Right hindlimb (tissue), 1 donor: ENCODE data around the gene PHC2.
A peak's percentile ranks its signal among the peaks of the same experiment; 100 is the strongest.

Experiments
- DNase-seq: peaks from one replicate; pipeline ENCODE4 v3.0.0-alpha.2; 2018

PHC2 gene

DNA sequence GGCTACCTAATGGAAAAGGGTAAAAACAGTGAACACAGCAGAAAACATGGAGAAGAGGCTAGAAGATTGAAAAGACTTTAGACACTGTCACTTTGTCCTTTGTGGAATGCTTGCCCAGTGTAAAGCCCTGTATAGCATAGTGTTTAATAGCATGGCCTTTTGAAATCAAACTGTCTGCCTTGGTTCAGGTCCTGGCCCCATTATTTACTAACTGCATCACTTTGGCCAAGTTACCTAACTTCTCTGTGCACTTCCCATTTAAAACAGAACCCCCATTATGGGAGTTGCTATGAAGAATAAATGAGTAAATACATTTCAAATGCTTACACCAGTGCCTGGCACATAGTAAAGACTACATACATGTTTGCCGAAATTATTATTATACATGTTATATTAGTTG, 12.1 kb downstream of the PHC2 start:
- DNase-seq, result no peak

DNA sequence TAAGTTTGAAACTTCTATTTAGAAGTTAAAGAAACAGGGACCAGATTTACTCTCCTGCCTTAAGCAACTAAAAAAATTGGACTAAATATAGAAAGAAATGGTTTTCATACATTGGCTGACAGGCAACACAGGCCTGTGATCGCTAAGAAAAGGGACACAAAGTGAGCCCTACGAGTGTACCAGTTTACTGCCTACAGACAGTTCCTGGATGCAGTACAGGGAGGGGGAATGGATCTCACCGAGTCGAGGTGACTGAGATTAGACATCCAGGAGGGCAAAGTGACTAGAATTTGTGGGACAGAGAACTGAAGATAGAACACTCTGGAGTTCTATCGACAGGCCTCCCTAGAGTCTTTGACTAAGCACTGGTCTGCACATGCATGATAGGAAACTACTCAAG, 16.0 kb downstream of the PHC2 start:
- DNase-seq, result no peak

DNA sequence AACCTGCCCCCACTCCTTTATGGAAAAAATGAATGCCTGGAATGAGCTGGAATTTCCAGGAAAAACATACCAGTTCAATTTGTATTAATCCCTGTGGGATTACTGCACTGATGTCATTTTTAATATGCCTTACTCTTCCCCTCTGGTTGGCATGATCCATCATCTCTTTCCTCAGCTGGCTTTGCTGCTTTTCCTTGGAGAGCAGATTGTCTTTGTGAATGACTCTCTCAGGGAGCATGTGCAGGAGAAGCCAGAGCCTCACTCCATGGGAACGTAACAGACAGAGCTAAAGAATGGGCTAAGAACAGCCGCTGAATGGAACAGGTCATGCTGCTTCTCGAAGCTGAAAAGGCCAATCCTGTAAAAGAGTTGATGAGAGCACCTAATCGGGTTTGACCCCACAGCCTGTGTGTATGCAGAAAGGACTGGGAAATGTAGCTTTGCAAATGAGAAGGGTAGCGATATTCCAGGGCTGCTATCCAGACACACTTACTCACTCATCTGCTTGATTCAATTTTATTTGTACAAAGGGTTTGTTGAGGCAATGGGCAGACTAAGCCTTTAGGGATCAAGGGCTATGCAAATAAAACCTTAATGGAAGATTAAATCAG, 20.7 kb downstream of the PHC2 start:
- peak; percentile 29 for DNase-seq

DNA sequence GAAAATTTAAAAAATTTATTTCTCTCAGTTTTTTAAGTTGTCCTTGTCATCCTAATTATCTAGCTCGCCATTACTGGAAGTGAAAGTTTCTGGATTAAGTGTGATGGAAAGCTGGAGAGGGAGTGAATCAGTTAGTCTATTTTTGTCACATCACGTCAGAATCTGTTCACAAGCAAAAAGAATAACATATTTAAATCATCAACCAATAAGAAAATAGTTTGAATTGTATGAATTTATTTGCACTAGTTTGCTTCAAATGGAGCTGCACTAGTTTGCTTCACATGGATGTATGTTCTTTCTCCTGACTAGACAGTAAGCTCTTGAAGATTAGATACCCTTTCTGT, 22.8 kb downstream of the PHC2 start:
- no peak for DNase-seq

DNA sequence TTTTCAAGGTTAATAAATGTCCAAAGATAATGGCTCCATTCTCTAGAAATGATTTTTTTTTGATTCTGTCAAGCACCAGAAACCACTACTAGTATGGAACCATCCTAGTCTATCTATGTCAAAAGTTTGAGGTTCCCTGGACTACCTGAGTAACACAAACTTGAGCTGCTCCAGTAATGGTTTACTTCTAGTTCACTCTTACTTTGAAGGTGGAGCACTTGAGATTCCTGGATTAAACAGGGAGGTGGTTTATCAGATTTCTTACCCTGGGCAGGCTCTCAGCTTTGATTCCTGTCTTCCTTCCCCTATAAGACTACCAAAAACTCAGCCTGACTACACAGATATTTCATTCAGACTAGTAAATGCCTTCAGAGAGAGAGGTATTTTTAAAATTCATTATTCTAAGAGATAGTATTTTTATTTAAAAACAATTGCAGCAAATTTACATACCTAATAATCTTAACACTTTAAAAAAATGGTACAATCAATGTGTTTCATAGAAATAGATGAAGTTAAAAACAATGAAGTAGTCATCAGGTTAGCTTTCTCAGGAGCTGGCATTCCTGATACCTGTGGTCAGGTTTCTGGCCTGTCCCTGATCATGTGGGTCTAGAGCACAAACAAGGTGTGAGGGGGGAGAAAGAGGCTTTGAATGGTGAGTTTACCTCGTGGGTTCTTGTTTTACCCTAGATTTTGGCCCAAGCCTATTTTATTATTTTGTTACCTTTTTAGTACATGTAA, 23.4 kb downstream of the PHC2 start:
- DNase-seq, result no peak

DNA sequence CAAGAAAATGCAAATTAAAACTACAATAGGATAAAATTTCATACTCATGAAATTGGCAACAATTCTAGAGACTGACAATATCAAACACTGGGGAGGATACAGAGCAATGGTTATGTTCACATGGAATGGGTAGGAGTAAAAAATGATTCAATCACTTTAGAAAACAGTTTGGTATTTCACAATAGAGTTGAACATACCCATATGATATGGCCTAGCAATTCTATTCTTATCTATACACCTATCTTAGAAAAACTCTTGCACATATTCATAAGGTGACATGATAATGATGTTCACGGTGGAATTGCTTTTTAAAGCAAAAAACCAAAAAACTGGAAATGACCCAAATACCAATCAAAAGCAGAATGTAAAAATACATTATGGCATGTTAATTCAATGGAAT, 28.7 kb downstream of the PHC2 start:
- DNase-seq, result no peak

DNA sequence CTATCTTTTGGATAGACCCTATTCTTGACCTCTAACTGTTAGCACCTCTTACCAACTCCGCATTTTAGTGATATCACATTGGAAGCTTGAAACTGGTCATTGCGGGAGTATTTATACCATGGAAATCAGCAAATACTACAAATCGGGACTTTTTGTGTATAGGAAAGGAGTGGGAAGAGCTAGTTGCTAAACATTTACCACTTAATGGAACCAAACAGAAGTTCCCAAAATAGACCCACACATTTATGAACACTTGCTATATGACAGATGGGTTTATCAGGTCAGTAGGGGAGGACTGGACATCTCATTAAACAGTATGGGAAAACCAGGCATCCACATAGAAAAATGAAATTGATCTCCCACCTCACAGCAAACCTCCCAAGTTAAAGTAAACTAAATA, 29.4 kb downstream of the PHC2 start:
- DNase-seq, result no peak

DNA sequence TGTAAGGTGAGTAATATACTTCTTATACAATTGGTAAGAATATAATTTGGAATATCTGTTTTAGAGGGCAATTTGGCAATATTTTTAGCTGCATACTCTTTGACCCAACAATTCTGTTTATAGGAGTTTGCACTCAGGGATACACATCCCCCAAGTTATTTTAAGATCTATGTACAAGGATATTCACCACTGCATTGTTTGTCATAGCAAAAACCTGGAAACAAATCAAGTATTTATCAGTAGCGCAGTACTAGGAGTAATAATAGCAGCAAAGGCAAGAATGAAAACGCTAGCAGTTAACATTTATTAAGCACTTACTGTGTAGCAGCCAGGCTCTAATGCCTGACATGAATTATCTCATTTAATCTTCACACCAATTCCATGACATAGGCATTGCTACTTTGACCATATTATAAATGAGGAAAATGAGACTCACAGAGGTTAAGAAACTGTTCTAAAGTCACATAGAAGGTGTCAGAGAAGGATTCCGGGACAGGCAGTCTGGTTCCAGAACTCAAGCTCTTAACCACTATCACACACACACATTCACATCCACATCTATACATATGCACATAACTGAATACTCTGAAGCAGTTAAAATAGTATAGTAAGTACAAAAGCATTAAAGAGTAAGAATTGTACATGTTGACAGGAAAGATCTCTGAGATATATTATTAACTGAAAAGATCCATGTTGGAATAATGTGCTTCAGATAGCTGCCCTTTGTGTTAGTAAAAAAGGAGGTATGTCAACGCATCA, 30.6 kb downstream of the PHC2 start:
- DNase-seq, result no peak

DNA sequence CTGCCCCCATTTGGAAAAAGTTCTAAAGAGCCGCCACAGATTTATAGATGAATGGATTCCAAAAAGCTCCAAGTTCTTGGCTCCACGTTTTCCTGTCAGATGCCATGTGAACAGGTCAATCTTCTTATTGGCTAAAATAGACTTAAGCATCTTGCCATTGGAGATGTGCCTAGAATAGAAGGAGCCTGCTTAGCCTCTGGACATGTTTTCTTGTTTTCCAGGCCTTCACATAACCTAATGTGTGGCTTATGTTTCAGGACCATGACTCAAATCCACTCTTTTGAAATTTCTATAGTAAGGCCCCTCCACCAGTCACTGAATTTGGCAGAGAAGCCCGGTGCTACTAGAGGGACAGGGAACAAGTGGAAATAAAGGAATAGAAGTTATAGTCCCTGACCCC, 31.5 kb downstream of the PHC2 start:
- DNase-seq, result no peak

DNA sequence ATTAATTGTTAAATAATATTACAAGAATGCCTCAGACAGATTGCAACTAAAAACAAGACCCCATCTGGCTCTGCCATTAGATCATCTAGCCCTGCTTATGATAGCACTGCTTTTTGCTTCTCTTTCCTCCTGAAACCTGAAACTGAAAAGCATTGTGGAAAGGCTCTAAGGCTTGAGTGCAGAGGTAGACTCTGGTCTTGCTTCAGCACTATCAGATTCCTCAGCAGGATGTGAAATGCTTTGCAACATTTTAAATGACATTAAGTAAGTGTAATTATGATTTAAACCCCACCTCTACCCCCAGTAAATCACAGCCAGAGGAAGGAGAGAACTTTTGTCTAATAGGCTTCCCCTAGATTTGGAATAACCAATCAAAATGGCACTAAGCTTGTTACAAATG, 32.9 kb downstream of the PHC2 start:
- no peak for DNase-seq

DNA sequence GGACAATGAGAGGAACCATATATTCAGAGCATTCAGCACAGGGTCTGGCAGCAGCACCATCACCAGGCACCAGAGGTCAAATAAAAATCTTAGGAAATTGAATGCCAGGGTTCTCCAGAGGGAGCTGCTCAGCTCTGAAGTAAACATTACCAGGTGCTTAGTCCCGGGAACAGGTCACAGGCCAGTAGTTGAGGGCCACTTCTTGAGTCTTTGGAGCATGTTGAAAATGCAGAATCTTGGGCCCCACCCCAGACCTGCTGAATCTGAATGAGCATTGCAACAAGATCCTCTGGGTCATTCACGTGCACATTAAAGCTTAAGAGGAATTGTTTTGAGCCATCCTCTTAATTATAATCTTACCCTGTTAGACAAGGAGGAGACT, 33.8 kb downstream of the PHC2 start:
- no peak for DNase-seq

DNA sequence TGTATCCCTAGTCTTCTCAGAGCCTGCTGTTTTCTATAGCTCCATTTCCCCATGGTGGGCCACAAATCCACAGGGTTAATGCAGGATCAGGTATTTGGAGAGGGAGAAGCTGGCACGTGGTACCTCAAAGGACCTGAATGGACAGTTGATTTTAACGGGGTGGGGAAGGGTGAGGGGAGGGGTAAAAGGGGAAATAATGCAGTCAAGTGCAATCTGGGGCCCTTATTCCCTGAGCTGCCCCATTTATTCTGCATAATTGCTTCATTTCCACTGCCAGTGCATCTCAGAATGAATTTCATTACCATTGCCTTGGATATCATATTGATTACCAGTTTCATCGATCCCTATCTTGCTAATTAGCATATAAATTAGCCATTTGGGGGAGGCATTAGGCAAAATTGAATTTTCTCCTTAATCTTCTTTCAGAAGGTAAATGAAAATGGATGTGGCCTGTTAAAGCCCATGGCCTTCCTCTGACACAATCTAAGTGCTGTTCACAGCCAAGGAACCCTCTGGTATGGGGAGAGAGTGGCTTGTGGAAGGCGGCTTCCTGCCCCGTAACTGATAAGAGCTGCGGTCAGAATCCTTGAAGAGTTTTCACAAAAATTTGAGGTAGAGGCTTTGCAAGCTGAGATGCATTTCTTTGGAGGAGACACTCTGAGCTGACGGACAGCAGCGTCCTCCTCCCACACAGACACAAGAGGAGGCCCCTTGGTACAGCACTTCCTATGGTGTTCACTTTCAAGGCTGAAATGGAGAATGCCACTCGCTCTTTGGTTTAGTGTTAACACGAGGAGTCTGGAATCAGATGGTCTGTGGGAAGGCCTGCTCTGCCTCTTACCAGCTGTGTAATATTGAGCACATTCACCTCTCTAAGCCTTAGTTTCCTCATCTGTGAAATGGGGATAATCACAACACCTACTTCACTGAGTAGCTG, 34.4 kb downstream of the PHC2 start:
- DNase-seq, result no peak

DNA sequence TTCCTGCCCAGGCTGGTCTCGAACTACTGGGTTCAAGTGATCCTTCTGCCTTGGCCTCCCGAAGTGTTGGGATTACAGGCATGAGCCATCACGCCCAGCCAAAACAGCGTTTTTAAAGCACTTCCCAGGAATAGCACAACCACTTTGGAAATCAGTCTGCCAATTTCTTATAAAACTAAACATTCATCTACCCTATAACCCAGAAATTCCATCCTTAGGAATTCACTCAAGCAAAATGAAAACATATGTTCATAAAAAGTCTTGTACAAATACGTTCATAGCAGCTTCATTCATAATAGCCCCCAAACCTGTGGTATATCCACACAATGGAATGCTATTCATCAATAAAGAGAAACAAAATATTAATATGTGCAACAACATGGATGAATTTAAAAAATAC, 36.1 kb downstream of the PHC2 start:
- no peak for DNase-seq

DNA sequence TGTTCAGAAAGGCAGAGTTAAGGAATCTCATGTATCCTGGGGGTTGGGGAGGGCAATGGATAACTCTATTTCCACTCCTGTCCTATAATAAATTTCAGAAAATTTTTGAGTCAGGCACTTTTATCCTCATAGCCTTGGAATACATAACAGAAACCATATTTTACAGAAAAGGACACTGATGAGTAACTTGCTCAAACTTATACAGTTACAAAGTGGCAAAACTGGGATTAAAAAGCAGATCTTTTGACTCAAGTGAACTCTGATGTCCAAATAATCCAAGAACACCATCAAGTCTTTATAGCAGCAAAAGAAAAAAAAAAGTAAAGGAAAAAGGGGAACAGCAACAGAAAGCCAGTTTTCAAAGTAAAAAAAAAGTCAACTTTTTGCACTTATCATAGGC, 36.9 kb downstream of the PHC2 start:
- no peak for DNase-seq

DNA sequence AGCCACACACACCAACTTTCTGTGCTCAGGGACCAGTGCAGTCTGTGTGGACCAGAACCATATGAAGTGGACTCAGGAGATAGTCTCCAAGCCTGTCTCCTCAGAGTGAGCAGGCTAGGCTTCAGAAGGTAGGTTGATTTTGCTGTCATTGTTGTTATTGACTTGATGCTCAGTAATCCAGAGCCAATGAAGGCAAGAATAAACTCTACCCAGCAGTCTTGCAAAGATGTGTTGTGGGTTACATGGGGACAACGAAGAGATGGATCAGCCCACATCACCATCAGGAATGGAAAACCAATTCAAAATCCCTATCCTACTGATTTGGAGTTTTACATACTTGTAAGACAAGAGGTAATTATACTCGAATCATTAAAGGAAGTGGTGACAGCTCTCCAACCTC, 37.4 kb downstream of the PHC2 start:
- no peak for DNase-seq

DNA sequence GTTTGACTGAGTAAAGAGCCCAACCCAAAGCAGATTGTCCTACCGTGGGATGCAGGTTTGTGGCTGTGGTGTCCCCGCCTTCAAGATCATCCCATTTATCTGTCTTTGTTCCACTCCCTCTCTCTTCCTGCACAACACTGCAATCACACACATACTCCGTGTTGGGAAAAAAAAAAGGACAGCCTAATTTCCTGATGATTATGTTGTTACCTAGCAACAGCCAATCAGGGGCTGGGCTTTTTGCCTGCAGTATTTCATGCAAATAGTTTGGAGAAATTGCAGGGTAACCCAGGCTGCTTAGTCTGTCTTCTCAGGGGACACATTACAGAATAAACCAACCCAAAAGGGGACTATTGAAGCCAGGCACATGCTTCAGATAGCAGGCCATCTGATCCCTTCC, 38.3 kb downstream of the PHC2 start:
- DNase-seq, result no peak

DNA sequence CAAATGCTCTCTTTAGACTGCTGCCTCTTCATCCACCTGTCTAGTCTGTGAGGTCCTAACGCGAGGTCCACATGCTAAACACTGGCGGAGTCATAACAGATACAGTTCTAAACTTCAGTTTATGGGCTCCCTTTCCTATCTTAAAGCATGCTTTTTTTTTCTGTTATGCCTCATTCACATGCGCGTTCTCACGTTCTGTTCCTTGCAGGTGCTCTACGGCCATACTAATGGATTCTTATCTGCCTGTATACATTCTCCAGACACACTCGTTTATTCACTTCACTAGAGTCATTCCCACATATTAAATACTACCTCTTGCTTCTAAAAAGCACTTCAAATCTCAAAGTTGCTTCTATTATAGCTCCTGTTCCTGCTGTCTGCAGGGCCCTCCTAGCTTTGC, 38.7 kb downstream of the PHC2 start:
- no peak for DNase-seq

DNA sequence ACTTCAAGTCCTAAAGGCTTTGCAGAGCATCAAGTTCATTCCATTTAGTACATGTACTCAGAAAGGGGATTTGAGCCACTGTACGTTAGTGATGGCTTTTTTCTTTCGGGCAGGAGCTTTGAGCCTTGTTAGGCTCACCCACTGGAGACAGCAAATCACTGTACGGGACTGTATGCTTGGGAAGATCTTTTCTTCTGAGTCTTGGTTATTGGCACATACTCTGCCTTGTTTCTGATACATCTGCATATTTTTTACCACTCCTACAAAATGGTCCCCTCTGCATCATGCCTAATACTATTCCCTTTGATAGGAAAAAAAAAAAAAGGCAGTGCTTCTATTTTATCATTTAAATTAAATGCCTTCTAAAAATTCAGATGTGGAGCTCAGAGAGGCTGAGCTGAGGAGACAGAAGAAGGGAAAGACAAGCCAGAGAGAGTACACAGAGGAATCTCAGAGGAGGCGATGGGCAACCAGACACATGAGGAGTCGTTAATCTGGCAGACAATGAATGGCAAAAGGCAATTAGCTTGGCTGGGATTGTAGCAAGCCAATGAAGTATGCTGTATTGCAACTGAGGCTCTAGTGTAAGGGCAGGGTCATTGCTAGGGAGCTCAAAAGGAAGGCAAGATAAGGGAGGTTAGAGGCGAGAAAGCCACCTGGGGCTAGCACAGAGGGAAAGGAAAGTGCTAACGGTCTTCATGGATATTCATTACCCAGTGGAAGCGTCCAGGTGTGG, 39.4 kb downstream of the PHC2 start:
- no peak for DNase-seq

DNA sequence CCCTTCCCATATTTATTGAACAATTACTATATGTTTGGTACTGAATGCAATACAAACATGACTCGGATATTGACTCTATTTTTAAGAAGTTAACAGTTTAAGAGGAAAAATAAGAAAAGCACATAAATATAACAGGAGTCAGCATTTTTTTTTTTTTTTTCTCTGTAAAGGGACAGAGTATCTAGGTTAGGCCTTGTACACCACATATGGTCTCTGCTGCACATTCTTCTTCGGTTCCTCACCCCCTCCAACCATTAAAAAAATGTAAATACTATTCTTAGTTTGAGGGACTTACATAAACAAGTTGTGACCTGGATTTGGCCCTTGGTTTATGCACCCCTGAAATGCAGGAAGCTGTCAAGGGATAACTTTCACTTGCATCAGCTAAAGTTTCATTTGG, 40.4 kb downstream of the PHC2 start:
- no peak for DNase-seq

DNA sequence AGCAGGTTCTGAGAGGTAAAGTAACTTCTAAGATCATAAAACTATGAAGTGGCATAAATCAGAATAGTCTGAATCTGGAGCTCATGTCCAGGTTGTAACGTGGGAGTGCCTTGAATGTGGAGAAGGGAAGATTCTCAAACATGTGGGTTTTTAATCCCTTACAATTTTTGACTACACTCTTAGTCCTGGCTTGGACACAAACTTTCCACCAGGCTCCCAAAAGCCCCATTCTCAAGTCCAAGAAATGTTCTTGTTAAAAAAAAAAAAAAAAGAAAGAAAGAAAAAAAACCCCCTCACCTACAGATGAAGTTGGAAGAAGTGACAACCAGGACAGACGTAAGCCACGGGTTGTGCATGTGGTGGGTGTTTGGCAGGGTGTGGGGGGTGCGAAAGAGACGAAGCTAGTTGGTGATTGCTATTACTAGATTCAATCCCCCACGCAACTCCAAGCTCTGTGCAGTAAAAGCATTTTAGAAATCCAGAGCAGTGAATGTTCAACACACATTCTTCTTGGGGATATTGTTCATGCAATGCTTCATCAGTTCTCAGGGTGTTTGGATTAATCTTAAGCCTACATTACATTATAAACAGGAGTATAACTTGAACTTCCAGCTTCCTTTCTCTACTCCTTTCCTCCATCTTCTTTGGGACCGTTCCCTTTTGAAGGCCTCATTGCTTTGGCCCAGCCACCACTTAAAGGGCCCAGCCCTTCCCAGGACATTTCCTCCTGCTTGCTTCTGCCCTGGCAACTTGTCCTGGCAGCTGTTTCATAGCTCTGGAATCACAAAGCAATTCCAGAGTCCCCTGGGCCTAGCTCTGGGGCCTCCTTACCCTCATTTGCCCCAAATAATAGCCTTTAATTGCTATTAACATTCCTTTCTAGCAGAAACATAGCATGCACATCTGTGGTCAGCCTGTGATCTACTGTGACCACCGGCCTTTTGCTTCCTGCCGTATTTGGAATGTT, 41.8 kb downstream of the PHC2 start:
- DNase-seq, result peak; percentile 82

DNA sequence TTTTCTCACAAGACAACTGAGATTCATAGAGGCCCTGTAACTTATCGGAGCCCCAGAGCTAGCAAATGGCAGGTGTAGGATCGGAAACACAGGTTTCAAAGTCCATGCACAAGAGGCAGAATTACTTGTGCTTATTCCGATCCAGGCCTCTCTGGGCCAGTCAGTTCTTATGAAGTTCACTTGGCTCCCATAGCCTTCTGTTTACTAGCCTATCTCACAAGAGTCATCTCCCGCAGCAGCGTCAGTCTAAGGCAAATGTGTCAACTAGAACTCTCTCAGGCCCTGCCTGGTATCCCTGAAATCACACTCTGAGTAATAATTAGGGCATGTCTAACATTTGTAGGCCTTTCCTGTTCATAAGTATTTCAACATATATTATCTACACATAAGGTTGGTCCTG, 43.3 kb downstream of the PHC2 start:
- no peak for DNase-seq
